Retinal pigment epithelial cell (primary cell): ENCODE data around the gene PTAFR.
"Not testable (repeated sequence)": the region's sequence is repeated elsewhere in the genome, so short reads cannot be mapped to it uniquely, and the experiment has no call there.

Experiments
- DNase-seq: peaks from one replicate; pipeline ENCODE4 v3.0.0-alpha.2; 2010; ENCODE audit warnings: low read depth
- H3K4me3 ChIP-seq: 2 replicates; pipeline ENCODE4 v1.5.1; 2011; ENCODE audit warnings: mild to moderate bottlenecking, low read length, control low read depth, moderate library complexity
- CTCF ChIP-seq: conservative IDR thresholded peaks from 2 replicates; pipeline ENCODE4 v1.5.1; 2011; ENCODE audit warnings: low read depth, low read length, control low read depth, inconsistent platforms

Gene PTAFR

GRCh38 chr1:28143496-28144202 lies 32.8 kb downstream of the PTAFR start:
- H3K4me3 ChIP-seq = no peak overlapping the region
- no peak for TF ChIP-seq CTCF
- DNase-seq = no peak

- DNase-seq = no peak
- no peak overlapping the region for H3K4me3 ChIP-seq
- TF ChIP-seq CTCF = no peak
Observed at GRCh38 chr1:28141685-28142084, 34.8 kb downstream of the PTAFR start.

GRCh38 chr1:28139866-28140265 lies 36.6 kb downstream of the PTAFR start:
- H3K4me3 ChIP-seq, DNase-seq: not testable (repeated sequence)

- no peak overlapping the region for H3K4me3 ChIP-seq
- DNase-seq = no peak
- TF ChIP-seq CTCF = no peak
Observed at GRCh38 chr1:28139025-28139712, 37.3 kb downstream of the PTAFR start.

GRCh38 chr1:28136922-28137613 lies 39.4 kb downstream of the PTAFR start:
- TF ChIP-seq CTCF = no peak
- no peak overlapping the region for H3K4me3 ChIP-seq
- no peak for DNase-seq

- no peak overlapping the region for H3K4me3 ChIP-seq
- no peak for DNase-seq
- TF ChIP-seq CTCF = no peak
Observed at GRCh38 chr1:28136169-28136921, 40.1 kb downstream of the PTAFR start.
